HepG2 (cell line): ENCODE data around the gene TMTC3. TPM values are rescaled to one million over a fixed set of nuclear protein-coding genes. Genes with fewer than 3 reads are reported as not detected.

Experiments used
- CHD2 ChIP-seq: IDR thresholded peaks from 2 replicates; pipeline ENCODE4 v1.6.1; 2011; ENCODE audit warnings: low read depth, low read length, improper control_type of control experiment
- HNF1A ChIP-seq, 2 experiments: sonication (generic) in 1 of 2; formaldehyde crosslinking in 1 of 2; IDR thresholded peaks; 2 replicates each; pipeline versions ENCODE4 v1.4.0 to v1.6.1; 2016 to 2020; ENCODE audit warnings: borderline replicate concordance in 1 of 2, low read depth in 1 of 2, mild to moderate bottlenecking in 1 of 2, missing genetic modification reagents in 1 of 2
- KIAA2018 ChIP-seq: sonication (generic); formaldehyde crosslinking; IDR thresholded peaks from 2 replicates; pipeline ENCODE4 v1.5.0; 2020; ENCODE audit warnings: mild to moderate bottlenecking, missing genetic modification reagents, borderline replicate concordance
- MAF1 ChIP-seq: sonication (generic); formaldehyde crosslinking; IDR thresholded peaks from 2 replicates; pipeline ENCODE4 v1.5.0; 2020; ENCODE audit warnings: missing genetic modification reagents, borderline replicate concordance
- PTBP1 ChIP-seq: fragments of 200-400 bp; formaldehyde crosslinking; IDR thresholded peaks from 2 replicates; pipeline ENCODE4 v1.6.1; 2018; ENCODE audit warnings: low read length, low read depth; ENCODE audit not compliant: poor library complexity, severe bottlenecking
- SP2 ChIP-seq: sonication (generic); formaldehyde crosslinking; IDR thresholded peaks from 2 replicates; pipeline ENCODE4 v1.5.1; 2020; ENCODE audit warnings: mild to moderate bottlenecking, missing genetic modification reagents
- ZBTB25 ChIP-seq: IDR thresholded peaks from 2 replicates; pipeline ENCODE4 v1.6.1; 2018; ENCODE audit warnings: missing genetic modification reagents
- ZMYM4 ChIP-seq: sonication (generic); formaldehyde crosslinking; IDR thresholded peaks from 2 replicates; pipeline ENCODE4 v1.8.1; 2023; ENCODE audit warnings: mild to moderate bottlenecking, missing genetic modification reagents
- ZNF230 ChIP-seq: sonication (generic); formaldehyde crosslinking; IDR thresholded peaks from 2 replicates; pipeline ENCODE4 v1.4.0; 2020; ENCODE audit warnings: mild to moderate bottlenecking, missing genetic modification reagents
- ZNF775 ChIP-seq: sonication (generic); formaldehyde crosslinking; IDR thresholded peaks from 2 replicates; pipeline ENCODE4 v1.4.0; 2020; ENCODE audit warnings: missing genetic modification reagents, mild to moderate bottlenecking, moderate library complexity, borderline replicate concordance
- ZNF784 ChIP-seq: sonication (generic); formaldehyde crosslinking; IDR thresholded peaks from 2 replicates; pipeline ENCODE4 v1.5.1; 2020; ENCODE audit warnings: missing genetic modification reagents, mild to moderate bottlenecking, borderline replicate concordance
- polyA plus RNA-seq, 8 experiments: library from polyadenylated mRNA; depleted of rRNA in 3 of 8; stranded (reverse) in 7 of 8; unstranded in 1 of 8; fragments of >200 nt; fragmentation: Illumina TruSeq in 4 of 8; extraction: Trizol in 4 of 8; gene quantifications; 2 replicates each; pipeline versions ENCODE4 v1.2.1 to v1.2.3, GENCODE V29; 2011 to 2016; ENCODE audit warnings: low read depth in 4 of 8, missing spikeins in 1 of 8, mixed read lengths in 1 of 8; ENCODE audit not compliant: insufficient read depth in 1 of 8
- total RNA-seq, 5 experiments: library from RNA; depleted of rRNA; stranded (reverse); fragments of >200 nt; fragmentation: Illumina TruSeq; extraction: Trizol; gene quantifications; 2 replicates each; pipeline ENCODE4 v1.2.3, GENCODE V29; 2016; ENCODE audit warnings: low read depth in 1 of 5

The TMTC3 gene
- total and polyA plus RNA-seq, 2 of the 13 experiments (the other 11 are each of a cell fraction or from before 2014, with no cell fraction given), result 6.3 to 22.5 TPM

GRCh38 chr12:88141774-88142609, at the start of gene TMTC3, which contains the start of gene CEP290 (continued):
- TF ChIP-seq KIAA2018 (no peak), PTBP1 (no peak), ZNF230 (CRISPR knock-in tag) (no peak; the same call in 1 of the 2 replicates), ZNF784 (CRISPR knock-in tag) (no peak), HNF1A (IDR thresholded peaks at IDR 0.05; ENCODE audit: low read depth) (0 out of 2 replicates have a peak, but pooled peaks have one; percentile 32), HNF1A (CRISPR knock-in tag; IDR thresholded peaks at IDR 0.05; ENCODE audit: borderline replicate concordance) (no peak; the same call in 1 of the 2 replicates), SP2 (CRISPR knock-in tag) (peak; percentile 35), CHD2 (no peak), ZNF775 (CRISPR knock-in tag) (no peak), ZBTB25 (peak; percentile 94), ZMYM4 (CRISPR knock-in tag) (peak; percentile 85), MAF1 (CRISPR knock-in tag) (0 out of 2 replicates have a peak, but pooled peaks have one; percentile 49)
